SK-N-SH (cell line): ENCODE results near the gene NLGN2. TPM values are rescaled to one million over a fixed set of nuclear protein-coding genes. Genes with fewer than 3 reads are reported as not detected.
"Not testable (repeated sequence)": the region's sequence is repeated elsewhere in the genome, so short reads cannot be mapped to it uniquely, and the experiment has no call there.

Experiments used
- CTCF ChIA-PET: fragments of 300-600, 350-600 bp; formaldehyde crosslinking; extraction: SDS; loops from one replicate; lab custom pipeline; 2021; lab: Yijun Ruan, JAX
- POLR2A ChIA-PET: fragments of 350-600 bp; sonication (Branson Sonifier 250); formaldehyde crosslinking; extraction: SDS; loops from one replicate; lab custom pipeline; 2020; ENCODE audit warnings: antibody characterized with exemption, inconsistent platforms; lab: Yijun Ruan, JAX
- DNase-seq: peaks from one replicate; pipeline ENCODE4 v3.0.0; 2012
- H2AFZ ChIP-seq: fragments of 200-600 bp; sonication (generic); 2 replicates; pipeline ENCODE4 v1.8.1; 2016; ENCODE audit warnings: antibody characterized with exemption, mild to moderate bottlenecking, low read depth
- H3F3A ChIP-seq: fragments of 200-600 bp; sonication (generic); replicated peaks from 2 replicates; pipeline ENCODE3; 2016; ENCODE audit warnings: antibody characterized with exemption, mild to moderate bottlenecking; ENCODE audit not compliant: insufficient read depth
- H3K27ac ChIP-seq, 2 experiments: fragments of 200-500 bp in 1 of 2; fragments of 200-600 bp in 1 of 2; sonication (Bioruptor generic) in 1 of 2; sonication (generic), shearing (Covaris generic) in 1 of 2; 2 replicates each; pipeline versions ENCODE4 v1.5.1 to v1.6.1; 2014 to 2016; ENCODE audit warnings: low read depth in 2 of 2, inconsistent platforms in 1 of 2, low read length in 1 of 2, mild to moderate bottlenecking in 1 of 2, mixed read lengths in 1 of 2
- H3K27me3 ChIP-seq: fragments of 200-600 bp; sonication (generic), shearing (Covaris generic); 2 replicates; pipeline ENCODE4 v1.6.1; 2016; ENCODE audit warnings: mixed run types; ENCODE audit not compliant: insufficient read depth
- H3K36me3 ChIP-seq, 2 experiments: fragments of 200-500 bp in 1 of 2; fragments of 200-600 bp in 1 of 2; sonication (Bioruptor generic) in 1 of 2; sonication (generic) in 1 of 2; replicated peaks in 1 of 2; 2 replicates each; pipeline versions ENCODE3 to v1.5.1; 2014 to 2016; ENCODE audit warnings: low read length in 1 of 2, mild to moderate bottlenecking in 1 of 2; ENCODE audit not compliant: insufficient read depth in 2 of 2, control insufficient read depth in 1 of 2
- H3K4me1 ChIP-seq, 2 experiments: fragments of 200-500 bp in 1 of 2; fragments of 200-600 bp in 1 of 2; sonication (Bioruptor generic) in 1 of 2; sonication (generic), shearing (Covaris generic) in 1 of 2; 2 replicates each; pipeline versions ENCODE4 v1.5.1 to v1.6.1; 2014 to 2016; ENCODE audit warnings: low read depth in 1 of 2, low read length in 1 of 2, mixed run types in 1 of 2; ENCODE audit not compliant: insufficient read depth in 2 of 2, control insufficient read depth in 1 of 2
- H3K4me2 ChIP-seq: fragments of 200-600 bp; sonication (generic), shearing (Covaris generic); 2 replicates; pipeline ENCODE4 v1.6.1; 2017; ENCODE audit warnings: mixed run types
- H3K4me3 ChIP-seq, 2 experiments: fragments of 200-500 bp in 1 of 2; fragments of 200-600 bp in 1 of 2; sonication (Bioruptor generic) in 1 of 2; sonication (generic), shearing (Covaris generic) in 1 of 2; 2 replicates each; pipeline versions ENCODE4 v1.5.1 to v1.8.1; 2014 to 2016; ENCODE audit warnings: low read depth in 2 of 2, inconsistent platforms in 1 of 2, low read length in 1 of 2, mild to moderate bottlenecking in 1 of 2, mixed read lengths in 1 of 2, moderate library complexity in 1 of 2
- H3K79me2 ChIP-seq: fragments of 200-600 bp; sonication (generic); 2 replicates; pipeline ENCODE4 v1.8.1; 2017; ENCODE audit warnings: mild to moderate bottlenecking; ENCODE audit not compliant: insufficient read depth
- H3K9ac ChIP-seq: fragments of 200-600 bp; sonication (generic); 2 replicates; pipeline ENCODE4 v1.6.1; 2017; ENCODE audit warnings: mixed run types
- H3K9me2 ChIP-seq: fragments of 200-600 bp; sonication (generic); 2 replicates; pipeline ENCODE4 v1.6.1; 2017; ENCODE audit warnings: mixed run types
- H3K9me3 ChIP-seq: fragments of 200-600 bp; sonication (generic); 2 replicates; pipeline ENCODE4 v1.6.1; 2017; ENCODE audit warnings: mixed run types, mild to moderate bottlenecking, moderate library complexity
- H4K20me1 ChIP-seq: fragments of 200-600 bp; sonication (generic); 2 replicates; pipeline ENCODE4 v1.6.1; 2017; ENCODE audit warnings: mild to moderate bottlenecking, mixed run types; ENCODE audit not compliant: insufficient read depth
- ELF1 ChIP-seq: IDR thresholded peaks from 2 replicates; pipeline ENCODE4 v1.4.0; 2012
- EP300 ChIP-seq, 2 experiments: IDR thresholded peaks; 2 replicates each; pipeline versions ENCODE4 v1.4.0 to v1.6.1; 2012; ENCODE audit warnings: borderline replicate concordance in 1 of 2, low read depth in 1 of 2, low read length in 1 of 2
- EZH2phosphoT487 ChIP-seq: fragments of 200-600 bp; sonication (generic); IDR thresholded peaks from 2 replicates; pipeline ENCODE4 v1.6.1; 2017; ENCODE audit warnings: low read depth, mixed run types, mild to moderate bottlenecking, antibody characterized with exemption, moderate library complexity, borderline replicate concordance
- FOSL2 ChIP-seq: IDR thresholded peaks from 2 replicates; pipeline ENCODE4 v1.4.0; 2012; ENCODE audit warnings: low read depth, mild to moderate bottlenecking, moderate library complexity, borderline replicate concordance
- FOXJ3 ChIP-seq: sonication (generic); formaldehyde crosslinking; IDR thresholded peaks from 2 replicates; pipeline ENCODE4 v1.5.1; 2020; ENCODE audit warnings: mild to moderate bottlenecking, missing genetic modification reagents
- GABPA ChIP-seq: IDR thresholded peaks from 2 replicates; pipeline ENCODE4 v1.4.0; 2012; ENCODE audit warnings: low read depth, mild to moderate bottlenecking
- GATA2 ChIP-seq: sonication (generic); formaldehyde crosslinking; IDR thresholded peaks from 2 replicates; pipeline ENCODE4 v1.5.0; 2020; ENCODE audit warnings: mild to moderate bottlenecking, missing genetic modification reagents
- JUND ChIP-seq: IDR thresholded peaks from 2 replicates; pipeline ENCODE4 v1.4.0; 2012
- MAX ChIP-seq: IDR thresholded peaks from 2 replicates; pipeline ENCODE4 v1.4.0; 2012; ENCODE audit warnings: low read depth
- NFIC ChIP-seq: IDR thresholded peaks from 2 replicates; pipeline ENCODE4 v1.4.0; 2012; ENCODE audit warnings: borderline replicate concordance
- NRF1 ChIP-seq: IDR thresholded peaks from 2 replicates; pipeline ENCODE4 v1.6.1; 2012; ENCODE audit warnings: low read depth, mild to moderate bottlenecking, low read length
- POLR2AphosphoS5 ChIP-seq: IDR thresholded peaks from 2 replicates; pipeline ENCODE4 v1.6.1; 2012; ENCODE audit warnings: low read depth, low read length
- RFX5 ChIP-seq: IDR thresholded peaks from 2 replicates; pipeline ENCODE4 v1.6.1; 2012; ENCODE audit warnings: mild to moderate bottlenecking, improper control_type of control experiment, low read length
- SMC3 ChIP-seq: IDR thresholded peaks from 2 replicates; pipeline ENCODE4 v1.6.1; 2012; ENCODE audit warnings: low read depth, low read length, improper control_type of control experiment
- TEAD4 ChIP-seq: IDR thresholded peaks from 2 replicates; pipeline ENCODE4 v1.4.0; 2012; ENCODE audit warnings: mild to moderate bottlenecking, borderline replicate concordance; ENCODE audit not compliant: insufficient read depth
- USF2 ChIP-seq: fragments of 150-350 bp; IDR thresholded peaks from 2 replicates; pipeline ENCODE4 v1.6.1; 2017; ENCODE audit warnings: antibody characterized with exemption, low read length, low read depth, borderline replicate concordance
- ZBTB33 ChIP-seq: IDR thresholded peaks from 2 replicates; pipeline ENCODE4 v1.4.0; 2012; ENCODE audit warnings: low read depth, borderline replicate concordance
- WGBS: methylation state at CpG from one replicate; pipeline ENCODE4 v1.1.6; 2017; ENCODE audit warnings: low lambda C conversion rate; 5-methylcytosine and 5-hydroxymethylcytosine counted together
- polyA plus RNA-seq, 3 experiments: library from polyadenylated mRNA; depleted of rRNA; stranded (reverse); fragments of >200 nt; gene quantifications; 2 replicates each; pipeline ENCODE4 v1.2.3, GENCODE V29; 2012

The NLGN2 gene
- polyA plus RNA-seq, 1 of the 3 experiments (the other 2 are of a cell fraction), result 29.9 TPM

- H2AFZ ChIP-seq, H3F3A ChIP-seq, H3K27me3 ChIP-seq, H3K4me1 ChIP-seq, H3K9ac ChIP-seq, H3K27ac ChIP-seq, H3K79me2 ChIP-seq, H3K9me2 ChIP-seq, POLR2A ChIA-PET, DNase-seq, H3K9me3 ChIP-seq, H4K20me1 ChIP-seq, H3K4me3 ChIP-seq, H3K4me2 ChIP-seq, H3K36me3 ChIP-seq: not testable (repeated sequence)
- 83% methylated on average over 6 of the region's 7 CpGs for WGBS
- CTCF ChIA-PET, result interaction anchor here (0.6 to 2.2 kb wide), 2 partner anchors 10 to 41 kb away, joined by 3 to 16 read pairs; partner anchors contain the start of gene TMEM95
These were observed 41.7 kb upstream of the NLGN2 start for GRCh38 chr17:7365963-7366362.

- H4K20me1 ChIP-seq, result no peaks in the 10 kb centered on the region
- no peaks in the 10 kb centered on the region for H3K36me3 ChIP-seq
- no peaks in the 10 kb centered on the region for H3K9me3 ChIP-seq
- no peak for TF ChIP-seq EZH2phosphoT487
- TF ChIP-seq GATA2 (CRISPR knock-in tag), result no peak
- TF ChIP-seq SMC3, result no peak
- TF ChIP-seq USF2, result no peak
- no peak for TF ChIP-seq ELF1
- no peak for TF ChIP-seq RFX5
- TF ChIP-seq EP300 (IDR thresholded peaks at IDR 0.05; ENCODE audit: borderline replicate concordance in 1 of 2, low read depth in 1 of 2, low read length in 1 of 2), result no peak
- no peak for TF ChIP-seq FOXJ3 (CRISPR knock-in tag)
- no peak for TF ChIP-seq JUND
- TF ChIP-seq POLR2AphosphoS5, result no peak
- TF ChIP-seq FOSL2, result no peak
- no peak for TF ChIP-seq ZBTB33
- no peak for TF ChIP-seq GABPA
- TF ChIP-seq NRF1, result no peak
- TF ChIP-seq TEAD4, result no peak
- no peak for TF ChIP-seq MAX
- no peak for TF ChIP-seq NFIC
- H3K4me2 ChIP-seq, result no peak overlapping the region
- no peaks in the 10 kb centered on the region for H3K27me3 ChIP-seq
- no peak for DNase-seq
- ChIA-PET POLR2A (no interaction called here), CTCF (no interaction called here)
- no peaks in the 10 kb centered on the region for H3K9me2 ChIP-seq
- no peaks in the 10 kb centered on the region for H3K79me2 ChIP-seq
- no peak overlapping the region for H2AFZ ChIP-seq
- H3F3A ChIP-seq, result no peaks in the 10 kb centered on the region
- H3K27ac ChIP-seq, result no peak overlapping the region
- H3K9ac ChIP-seq, result no peak overlapping the region
- no peaks in the 10 kb centered on the region; a peak in 1 of 4 replicates for H3K4me1 ChIP-seq
- 92% methylated on average over 5 of the region's 8 CpGs for WGBS
- no peak overlapping the region for H3K4me3 ChIP-seq
These were observed 40.6 kb upstream of the NLGN2 start for GRCh38 chr17:7367083-7367482.
